Activated CD4-positive, alpha-beta T cell treated with anti-CD3 and anti-CD28 coated beads, Interleukin-2, amount 10 ng/mL, durations not matched to agents 24 days and 14 days (primary cell): ENCODE measurements around the gene EIF3B. TPM values are rescaled to one million over a fixed set of nuclear protein-coding genes. Genes with fewer than 3 reads are reported as not detected.
A peak's percentile ranks its signal among the peaks of the same experiment; 100 is the strongest.
"Not testable (repeated sequence)": the region's sequence is repeated elsewhere in the genome, so short reads cannot be mapped to it uniquely, and the experiment has no call there.

ENCODE experiments used
- DNase-seq: peaks from one replicate; pipeline ENCODE4 v3.0.0; 2022
- H3K27ac Mint-ChIP-seq: one replicate; pipeline ENCODE4 v1.8.0; 2022; ENCODE audit warnings: mild to moderate bottlenecking, mixed read lengths
- H3K27me3 Mint-ChIP-seq: one replicate; pipeline ENCODE4 v1.8.0; 2022; ENCODE audit warnings: mixed read lengths
- H3K36me3 Mint-ChIP-seq: one replicate; pipeline ENCODE4 v1.8.0; 2022; ENCODE audit warnings: low read depth, mild to moderate bottlenecking, mixed read lengths
- H3K4me1 Mint-ChIP-seq: one replicate; pipeline ENCODE4 v1.8.0; 2021; ENCODE audit warnings: mixed read lengths
- H3K4me3 Mint-ChIP-seq: one replicate; pipeline ENCODE4 v1.8.0; 2022; ENCODE audit warnings: mild to moderate bottlenecking, moderate library complexity, mixed read lengths
- H3K9me3 Mint-ChIP-seq: one replicate; pipeline ENCODE4 v1.8.0; 2021; ENCODE audit warnings: mixed read lengths
- intact Hi-C: fragments of 100-400 bp; cut with micrococcal nuclease; formaldehyde crosslinking; loops from one replicate; pipeline ENCODE4 v1.15.1; 2023
- total RNA-seq: library from RNA; stranded (reverse); gene quantifications from 2 replicates; pipeline ENCODE4 v1.2.3, GENCODE V29; 2022

Gene EIF3B
- total RNA-seq, 1 donor from 2014 or later: 284 TPM

GRCh38 chr7:2405601-2406345 lies 51.1 kb downstream of the EIF3B start:
- peak; percentile 92 for DNase-seq
- no peaks in the 10 kb centered on the region for H3K9me3 Mint-ChIP-seq
- peak overlapping the region; percentile 76 for H3K4me3 Mint-ChIP-seq
- intact Hi-C loops: loop anchor here (1.0 to 2.0 kb wide), 2 partner anchors 13 to 873 kb away; no protein-coding TSS in a partner anchor
- H3K27ac Mint-ChIP-seq: peak overlapping the region; percentile 85
- H3K36me3 Mint-ChIP-seq: peaks cover 9% of the 10 kb centered on the region
- no peaks in the 10 kb centered on the region for H3K27me3 Mint-ChIP-seq
- peaks cover 64% of the 10 kb centered on the region for H3K4me1 Mint-ChIP-seq

- DNase-seq: no peak
- H3K4me3 Mint-ChIP-seq: peak overlapping the region; percentile 16
- intact Hi-C loops: no loop called here
- peak overlapping the region; percentile 25 for H3K27ac Mint-ChIP-seq
- peaks cover 14% of the 10 kb centered on the region for H3K36me3 Mint-ChIP-seq
- H3K27me3 Mint-ChIP-seq: no peaks in the 10 kb centered on the region
- no peaks in the 10 kb centered on the region for H3K9me3 Mint-ChIP-seq
- peaks cover 57% of the 10 kb centered on the region for H3K4me1 Mint-ChIP-seq
These were observed 55.3 kb downstream of the EIF3B start for GRCh38 chr7:2409745-2410414.

GRCh38 chr7:2411049-2411448 lies 56.4 kb downstream of the EIF3B start:
- intact Hi-C loops: no loop called here
- Mint-ChIP-seq H3K4me1 (peaks cover 47% of the 10 kb centered on the region), H3K9me3 (no peaks in the 10 kb centered on the region), H3K27me3 (no peaks in the 10 kb centered on the region), H3K36me3 (peaks cover 18% of the 10 kb centered on the region), H3K4me3 (no peak overlapping the region), H3K27ac (no peak overlapping the region)
- no peak for DNase-seq

- no peaks in the 10 kb centered on the region for H3K27me3 Mint-ChIP-seq
- no peaks in the 10 kb centered on the region for H3K9me3 Mint-ChIP-seq
- no peak for DNase-seq
- H3K27ac Mint-ChIP-seq: no peak overlapping the region
- no peak overlapping the region for H3K4me3 Mint-ChIP-seq
- peaks cover 20% of the 10 kb centered on the region for H3K36me3 Mint-ChIP-seq
- intact Hi-C loops: no loop called here
- peaks cover 46% of the 10 kb centered on the region for H3K4me1 Mint-ChIP-seq
These were observed 57.4 kb downstream of the EIF3B start for GRCh38 chr7:2411815-2412586.

GRCh38 chr7:2412587-2413201 lies 58.1 kb downstream of the EIF3B start:
- no peaks in the 10 kb centered on the region for H3K27me3 Mint-ChIP-seq
- intact Hi-C loops: no loop called here
- H3K4me3 Mint-ChIP-seq: no peak overlapping the region
- H3K36me3 Mint-ChIP-seq: peaks cover 20% of the 10 kb centered on the region
- H3K27ac Mint-ChIP-seq: no peak overlapping the region
- peaks cover 47% of the 10 kb centered on the region for H3K4me1 Mint-ChIP-seq
- DNase-seq: no peak
- no peaks in the 10 kb centered on the region for H3K9me3 Mint-ChIP-seq

GRCh38 chr7:2416063-2416462 lies 61.4 kb downstream of the EIF3B start:
- Mint-ChIP-seq H3K4me3 (no peak overlapping the region), H3K4me1 (peaks cover 35% of the 10 kb centered on the region), H3K36me3 (peaks cover 21% of the 10 kb centered on the region), H3K27me3 (no peaks in the 10 kb centered on the region), H3K27ac (no peak overlapping the region), H3K9me3 (no peaks in the 10 kb centered on the region)
- intact Hi-C loops: no loop called here
- DNase-seq: no peak

- DNase-seq: no peak
- Mint-ChIP-seq H3K9me3 (no peaks in the 10 kb centered on the region), H3K36me3 (peaks cover 21% of the 10 kb centered on the region), H3K4me3 (no peak overlapping the region), H3K4me1 (peaks cover 35% of the 10 kb centered on the region), H3K27me3 (no peaks in the 10 kb centered on the region), H3K27ac (no peak overlapping the region)
- intact Hi-C loops: no loop called here
These were observed 62.0 kb downstream of the EIF3B start for GRCh38 chr7:2416650-2417049.

GRCh38 chr7:2417178-2417577 lies 62.6 kb downstream of the EIF3B start:
- H3K27ac Mint-ChIP-seq, intact Hi-C loops, H3K27me3 Mint-ChIP-seq, H3K9me3 Mint-ChIP-seq, DNase-seq, H3K4me3 Mint-ChIP-seq: not testable (repeated sequence)
- Mint-ChIP-seq H3K4me1 (peaks cover 33% of the 10 kb centered on the region), H3K36me3 (peaks cover 24% of the 10 kb centered on the region)

- no peak overlapping the region for H3K27ac Mint-ChIP-seq
- H3K4me1 Mint-ChIP-seq: peaks cover 32% of the 10 kb centered on the region
- peak overlapping the region; percentile 14 for H3K4me3 Mint-ChIP-seq
- DNase-seq: peak; percentile 77
- H3K9me3 Mint-ChIP-seq: no peaks in the 10 kb centered on the region
- peaks cover 23% of the 10 kb centered on the region for H3K36me3 Mint-ChIP-seq
- intact Hi-C loops: loop anchor here (1.0 kb wide), 1 partner anchor 12 kb away; no protein-coding TSS in a partner anchor
- no peaks in the 10 kb centered on the region for H3K27me3 Mint-ChIP-seq
These were observed 63.4 kb downstream of the EIF3B start for GRCh38 chr7:2417981-2418481.

- H3K4me3 Mint-ChIP-seq: no peak overlapping the region
- no peaks in the 10 kb centered on the region for H3K9me3 Mint-ChIP-seq
- DNase-seq: no peak
- peaks cover 32% of the 10 kb centered on the region for H3K4me1 Mint-ChIP-seq
- no peak overlapping the region for H3K27ac Mint-ChIP-seq
- no peaks in the 10 kb centered on the region for H3K27me3 Mint-ChIP-seq
- intact Hi-C loops: no loop called here
- peaks cover 17% of the 10 kb centered on the region for H3K36me3 Mint-ChIP-seq
These were observed 65.7 kb downstream of the EIF3B start for GRCh38 chr7:2420216-2420933.

GRCh38 chr7:2421943-2422310 lies 67.3 kb downstream of the EIF3B start:
- Mint-ChIP-seq H3K27ac (no peak overlapping the region), H3K36me3 (peaks cover 10% of the 10 kb centered on the region), H3K4me1 (peaks cover 26% of the 10 kb centered on the region), H3K27me3 (no peaks in the 10 kb centered on the region), H3K4me3 (no peak overlapping the region), H3K9me3 (no peaks in the 10 kb centered on the region)
- intact Hi-C loops: no loop called here
- no peak for DNase-seq

- peaks cover 17% of the 10 kb centered on the region for H3K4me1 Mint-ChIP-seq
- DNase-seq: no peak
- intact Hi-C loops: no loop called here
- H3K27me3 Mint-ChIP-seq: no peaks in the 10 kb centered on the region
- no peak overlapping the region for H3K27ac Mint-ChIP-seq
- H3K9me3 Mint-ChIP-seq: peaks cover under 1% of the 10 kb centered on the region
- H3K4me3 Mint-ChIP-seq: no peak overlapping the region
- peaks cover 5% of the 10 kb centered on the region for H3K36me3 Mint-ChIP-seq
These were observed 71.1 kb downstream of the EIF3B start for GRCh38 chr7:2425749-2426148.
